PC-3 (cell line): ENCODE results near the gene CHST9.

ENCODE experiments used
- EZH2 ChIP-seq: fragments of 300-600 bp; sonication (generic); IDR thresholded peaks from one replicate; pipeline ENCODE4 v1.6.1; 2017; ENCODE audit warnings: antibody characterized with exemption, mild to moderate bottlenecking, low read length; ENCODE audit not compliant: unreplicated experiment
- EZH2phosphoT487 ChIP-seq: fragments of 300-600 bp; sonication (generic); IDR thresholded peaks from 2 replicates; pipeline ENCODE4 v1.6.1; 2018; ENCODE audit warnings: mild to moderate bottlenecking, antibody characterized with exemption, low read length, borderline replicate concordance
- TF ChIP-seq, protein P1 (sequence below): fragments of 300-600 bp; sonication (generic); conservative IDR thresholded peaks from 2 replicates; pipeline ENCODE4 v1.5.1; 2017; ENCODE audit warnings: antibody characterized with exemption, low read depth, mild to moderate bottlenecking, low read length

GRCh38 chr18:27226556-27227075 is 41.5 kb upstream of the CHST9 start:
- no peak for TF ChIP-seq EZH2
- TF ChIP-seq, protein P1, sequence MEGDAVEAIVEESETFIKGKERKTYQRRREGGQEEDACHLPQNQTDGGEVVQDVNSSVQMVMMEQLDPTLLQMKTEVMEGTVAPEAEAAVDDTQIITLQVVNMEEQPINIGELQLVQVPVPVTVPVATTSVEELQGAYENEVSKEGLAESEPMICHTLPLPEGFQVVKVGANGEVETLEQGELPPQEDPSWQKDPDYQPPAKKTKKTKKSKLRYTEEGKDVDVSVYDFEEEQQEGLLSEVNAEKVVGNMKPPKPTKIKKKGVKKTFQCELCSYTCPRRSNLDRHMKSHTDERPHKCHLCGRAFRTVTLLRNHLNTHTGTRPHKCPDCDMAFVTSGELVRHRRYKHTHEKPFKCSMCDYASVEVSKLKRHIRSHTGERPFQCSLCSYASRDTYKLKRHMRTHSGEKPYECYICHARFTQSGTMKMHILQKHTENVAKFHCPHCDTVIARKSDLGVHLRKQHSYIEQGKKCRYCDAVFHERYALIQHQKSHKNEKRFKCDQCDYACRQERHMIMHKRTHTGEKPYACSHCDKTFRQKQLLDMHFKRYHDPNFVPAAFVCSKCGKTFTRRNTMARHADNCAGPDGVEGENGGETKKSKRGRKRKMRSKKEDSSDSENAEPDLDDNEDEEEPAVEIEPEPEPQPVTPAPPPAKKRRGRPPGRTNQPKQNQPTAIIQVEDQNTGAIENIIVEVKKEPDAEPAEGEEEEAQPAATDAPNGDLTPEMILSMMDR = no peak
- no peak for TF ChIP-seq EZH2phosphoT487
